ENCODE results near the gene RBM18. TPM values are rescaled to one million over a fixed set of nuclear protein-coding genes. Genes with fewer than 3 reads are reported as not detected.

The RBM18 gene, protein sequence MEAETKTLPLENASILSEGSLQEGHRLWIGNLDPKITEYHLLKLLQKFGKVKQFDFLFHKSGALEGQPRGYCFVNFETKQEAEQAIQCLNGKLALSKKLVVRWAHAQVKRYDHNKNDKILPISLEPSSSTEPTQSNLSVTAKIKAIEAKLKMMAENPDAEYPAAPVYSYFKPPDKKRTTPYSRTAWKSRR
- 14.4 to 20.8 TPM (median 19.6 TPM) in 5 replicates for total RNA-seq (2022; extraction: Qiagen RNA extraction)

DNA sequence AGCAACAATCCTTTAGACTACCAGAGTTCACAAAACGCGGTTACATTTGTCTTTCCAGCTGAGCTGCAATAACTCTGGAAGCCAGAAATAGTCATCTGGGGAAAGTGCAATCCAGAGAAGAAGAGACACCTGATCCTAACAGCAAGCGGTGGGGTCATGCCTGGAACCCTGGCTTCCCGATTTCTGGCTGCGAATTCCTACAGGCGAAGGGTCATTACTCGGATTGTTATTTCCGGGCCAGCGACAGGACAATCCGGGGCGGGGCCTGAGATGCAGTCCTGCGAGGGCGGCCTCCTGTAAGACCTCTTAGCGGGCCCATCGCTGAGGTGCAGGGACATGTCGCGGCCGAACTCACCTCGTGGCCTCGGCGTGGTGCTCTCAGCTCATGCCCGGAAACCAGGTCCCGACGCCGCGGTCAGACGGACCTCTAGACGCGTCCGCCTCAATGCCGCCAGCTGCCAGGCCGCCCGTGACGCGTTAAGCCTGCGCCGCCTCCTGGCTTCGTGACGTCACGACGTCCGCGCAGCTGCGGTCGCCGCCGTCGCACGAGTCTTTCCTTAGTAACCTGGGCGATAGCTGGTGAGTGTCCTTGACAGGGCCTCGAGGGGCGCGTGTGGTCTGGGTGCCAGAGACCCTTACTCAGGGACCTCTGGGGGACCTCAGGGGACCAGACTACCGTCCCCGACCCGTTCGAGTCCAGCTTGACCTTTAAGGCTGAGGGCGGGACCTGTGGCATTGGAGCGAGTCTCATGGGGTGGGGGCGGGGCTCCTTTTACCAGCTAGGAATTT, at the start of gene RBM18, which contains the start of gene MRRF:
RBM18 (minus strand) TSS at position 481 of the 789 bp plus-strand sequence. CDS start 3,348 bp downstream, outside the sequence.
MRRF (plus strand) TSS at position 523 of the 789 bp plus-strand sequence. CDS start 6,010 bp downstream, outside the sequence.

DNA sequence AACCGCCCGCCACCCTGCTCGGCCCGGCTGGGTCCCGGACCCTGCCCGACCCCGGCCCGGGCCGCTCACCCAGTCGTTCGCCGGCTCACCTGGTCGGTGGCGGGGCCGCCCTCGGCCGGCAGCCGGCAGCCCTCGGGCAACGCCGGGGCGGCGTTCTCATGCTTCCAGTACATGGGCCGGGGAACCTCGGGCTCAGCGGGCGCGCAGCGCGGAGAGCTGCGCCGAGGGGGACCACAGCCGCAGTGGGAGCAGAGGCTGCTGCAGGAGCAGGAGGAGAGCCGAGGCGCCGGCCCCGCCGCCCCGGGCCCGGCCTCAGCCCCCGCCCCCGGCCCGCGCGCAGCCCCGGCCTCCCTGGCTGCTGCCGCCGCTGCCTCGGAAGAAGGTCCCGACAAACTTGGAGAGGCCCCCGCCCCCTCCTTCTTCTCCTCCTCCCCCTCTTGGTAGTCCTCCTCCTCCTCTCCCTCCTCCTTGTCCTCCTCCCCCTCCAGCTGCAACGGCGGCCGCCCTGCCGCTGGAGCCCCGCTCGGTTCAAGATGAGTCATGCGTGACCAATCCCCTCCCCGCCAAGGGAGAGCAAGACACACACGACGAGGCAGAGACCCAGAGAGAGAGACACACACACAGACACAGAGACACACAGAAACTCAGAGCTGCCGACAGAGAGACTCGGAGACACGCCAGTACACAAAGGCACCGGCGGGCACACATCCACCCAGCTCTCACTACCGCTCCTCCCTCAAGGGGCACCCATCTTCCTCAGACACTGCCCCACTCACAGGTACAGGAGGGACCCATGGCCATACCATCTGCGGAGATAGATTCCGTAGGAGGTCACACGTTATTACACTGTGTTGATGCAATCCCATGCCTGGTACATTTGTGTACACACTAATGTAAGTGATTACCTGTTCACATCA, 35.8 kb downstream of the RBM18 start, which contains the start of gene LHX6:
LHX6 (minus strand) TSS at position 390 of the 917 bp plus-strand sequence; CDS start at position 173, 217 bp downstream.

Other genes with a start within 250 kb of the RBM18 start
- 3.3 to 4.5 TPM (median 3.6 TPM) in 5 replicates for gene TTLL11, start 171.5 kb downstream of the RBM18 start, total RNA-seq (2022; extraction: Qiagen RNA extraction)
- 99.4 to 120 TPM (median 109 TPM) in 5 replicates for gene NDUFA8, start 105.1 kb downstream of the RBM18 start, total RNA-seq (2022; extraction: Qiagen RNA extraction)
- not detected in 5 replicates for gene MORN5, start 104.9 kb downstream of the RBM18 start, total RNA-seq (2022; extraction: Qiagen RNA extraction)
- 0.41 to 0.61 TPM (median 0.44 TPM) in 5 replicates for gene LHX6, start 35.9 kb downstream of the RBM18 start, total RNA-seq (2022; extraction: Qiagen RNA extraction)
- 62.9 to 83.8 TPM (median 64.0 TPM) in 5 replicates for gene MRRF, start within 50 bp of the RBM18 start, total RNA-seq (2022; extraction: Qiagen RNA extraction)
- 1.0 to 1.5 TPM (median 1.3 TPM) in 5 replicates for gene PTGS1, start 106.2 kb upstream of the RBM18 start, total RNA-seq (2022; extraction: Qiagen RNA extraction)
- gene OR1J1, start 213.1 kb upstream of the RBM18 start, total RNA-seq (2022; extraction: Qiagen RNA extraction) = not detected in 5 replicates
- gene OR1J2, start 246.0 kb upstream of the RBM18 start, total RNA-seq (2022; extraction: Qiagen RNA extraction) = not detected in 5 replicates